IMR-90 (cell line): ENCODE data around the gene EML3. TPM values are rescaled to one million over a fixed set of nuclear protein-coding genes. Genes with fewer than 3 reads are reported as not detected.
A peak's percentile ranks its signal among the peaks of the same experiment; 100 is the strongest.

Experiments
- ATAC-seq: fragments of 200-7000 bp; cut with Tn5 transposase; 2 replicates; pipeline ENCODE4 v1.9.1; 2020; ENCODE audit warnings: low read depth, mild to moderate bottlenecking, moderate library complexity
- BruUV-seq: library from RNA; stranded (reverse); fragments of 400-500 nt; replicated peaks from 2 replicates; lab custom pipeline; 2021; lab: Mats Ljungman, UMichigan
- CTCF ChIA-PET: fragments of 300-600 bp; formaldehyde crosslinking; extraction: SDS; loops from one replicate; lab custom pipeline; 2021; ENCODE audit warnings: antibody characterized with exemption; lab: Yijun Ruan, JAX
- POLR2A ChIA-PET: fragments of 300-600 bp; sonication (Branson Sonifier 250); formaldehyde crosslinking; loops from one replicate; lab custom pipeline; 2022; ENCODE audit warnings: antibody characterized with exemption; ENCODE audit not compliant: unreplicated experiment; lab: Charles Lee
- DNase-seq: peaks from one replicate; pipeline ENCODE4 v3.0.0; 2013
- H2AFZ ChIP-seq: replicated peaks from 2 replicates; pipeline ENCODE3; 2013; ENCODE audit warnings: low read length, mild to moderate bottlenecking; ENCODE audit not compliant: poor library complexity
- H2AK5ac ChIP-seq: 2 replicates; pipeline ENCODE4 v1.6.1; 2013; ENCODE audit warnings: low read depth, low read length, inconsistent platforms
- H2AK9ac ChIP-seq: replicated peaks from 2 replicates; pipeline ENCODE3; 2013; ENCODE audit warnings: mild to moderate bottlenecking, low read depth, low read length, moderate library complexity; ENCODE audit not compliant: poor library complexity
- H2BK120ac ChIP-seq: 2 replicates; pipeline ENCODE4 v1.6.1; 2013; ENCODE audit warnings: low read depth, low read length, inconsistent platforms
- H2BK15ac ChIP-seq: 3 replicates; pipeline ENCODE4 v1.6.1; 2013; ENCODE audit warnings: low read depth, low read length, inconsistent platforms
- H2BK20ac ChIP-seq: 2 replicates; pipeline ENCODE4 v1.6.1; 2013; ENCODE audit warnings: low read depth, mild to moderate bottlenecking, inconsistent platforms, low read length, moderate library complexity
- H2BK5ac ChIP-seq: 2 replicates; pipeline ENCODE4 v1.6.1; 2013; ENCODE audit warnings: mild to moderate bottlenecking, low read depth, low read length, inconsistent platforms; ENCODE audit not compliant: poor library complexity, severe bottlenecking
- H3K14ac ChIP-seq: replicated peaks from 2 replicates; pipeline ENCODE4 v1.6.1; 2013; ENCODE audit warnings: low read depth, low read length, inconsistent platforms
- H3K18ac ChIP-seq: 2 replicates; pipeline ENCODE4 v1.6.1; 2013; ENCODE audit warnings: low read depth, low read length, control low read depth
- H3K23ac ChIP-seq: 2 replicates; pipeline ENCODE4 v1.6.1; 2013; ENCODE audit warnings: low read depth, low read length, inconsistent platforms
- H3K27ac ChIP-seq: 2 replicates; pipeline ENCODE4 v1.5.1; 2013; ENCODE audit warnings: mild to moderate bottlenecking, control low read depth, low read length; ENCODE audit not compliant: insufficient read depth
- H3K27me3 ChIP-seq: 2 replicates; pipeline ENCODE4 v1.6.1; 2013; ENCODE audit warnings: low read length; ENCODE audit not compliant: control insufficient read depth, insufficient read depth
- H3K36me3 ChIP-seq: 2 replicates; pipeline ENCODE4 v1.6.1; 2013; ENCODE audit warnings: low read length, mixed read lengths; ENCODE audit not compliant: control insufficient read depth, insufficient read depth
- H3K4ac ChIP-seq: 2 replicates; pipeline ENCODE4 v1.6.1; 2013; ENCODE audit warnings: low read depth, low read length, inconsistent platforms
- H3K4me1 ChIP-seq: 2 replicates; pipeline ENCODE4 v1.6.1; 2013; ENCODE audit warnings: low read length, mixed read lengths; ENCODE audit not compliant: control insufficient read depth, insufficient read depth
- H3K4me2 ChIP-seq: 2 replicates; pipeline ENCODE4 v1.6.1; 2013; ENCODE audit warnings: low read depth, mild to moderate bottlenecking, control low read depth, low read length, moderate library complexity
- H3K4me3 ChIP-seq: 2 replicates; pipeline ENCODE4 v1.5.1; 2013; ENCODE audit warnings: low read depth, mild to moderate bottlenecking, control low read depth, low read length, moderate library complexity; ENCODE audit not compliant: insufficient read depth
- H3K56ac ChIP-seq: 2 replicates; pipeline ENCODE4 v1.6.1; 2013; ENCODE audit warnings: low read length, inconsistent platforms; ENCODE audit not compliant: insufficient read depth; ENCODE audit errors: extremely low read depth
- H3K79me1 ChIP-seq, 2 experiments: 2 replicates each; pipeline ENCODE4 v1.6.1; 2013; ENCODE audit warnings: low read length in 2 of 2, inconsistent platforms in 1 of 2, low read depth in 1 of 2
- H3K9ac ChIP-seq: 2 replicates; pipeline ENCODE4 v1.6.1; 2013; ENCODE audit warnings: low read depth, low read length, control low read depth
- H3K9me1 ChIP-seq: 2 replicates; pipeline ENCODE4 v1.6.1; 2013; ENCODE audit warnings: low read length, inconsistent platforms; ENCODE audit not compliant: insufficient read depth
- H3K9me3 ChIP-seq: 2 replicates; pipeline ENCODE4 v1.6.1; 2013; ENCODE audit warnings: low read length; ENCODE audit not compliant: control insufficient read depth, insufficient read depth
- H4K20me1 ChIP-seq: 2 replicates; pipeline ENCODE4 v1.6.1; 2013; ENCODE audit warnings: low read length, inconsistent platforms; ENCODE audit not compliant: insufficient read depth
- H4K5ac ChIP-seq: 2 replicates; pipeline ENCODE4 v1.6.1; 2013; ENCODE audit warnings: mild to moderate bottlenecking, low read depth, low read length, control low read depth
- H4K8ac ChIP-seq, 2 experiments: 2 replicates each; pipeline ENCODE4 v1.6.1; 2013; ENCODE audit warnings: low read depth in 2 of 2, low read length in 2 of 2, control low read depth in 1 of 2, inconsistent platforms in 1 of 2
- H4K91ac ChIP-seq: 2 replicates; pipeline ENCODE4 v1.6.1; 2013; ENCODE audit warnings: low read depth, low read length, inconsistent platforms; ENCODE audit not compliant: insufficient read depth
- CHD1 ChIP-seq: IDR thresholded peaks from 2 replicates; pipeline ENCODE4 v1.6.1; 2012; ENCODE audit warnings: low read depth, low read length, improper control_type of control experiment
- MAZ ChIP-seq: IDR thresholded peaks from 2 replicates; pipeline ENCODE4 v1.6.1; 2012; ENCODE audit warnings: low read depth, mild to moderate bottlenecking, low read length, improper control_type of control experiment, moderate library complexity, borderline replicate concordance
- POLR2A ChIP-seq: IDR thresholded peaks from 2 replicates; pipeline ENCODE4 v1.6.1; 2012; ENCODE audit warnings: mild to moderate bottlenecking, low read depth, low read length
- WGBS, 2 experiments: methylation state at CpG; one replicate each; pipeline versions ENCODE4 v1.1.5 to v1.1.7; 2013; ENCODE audit warnings: missing lambda C conversion rate in 2 of 2; ENCODE audit not compliant: insufficient read length in 1 of 2; ENCODE audit errors: extremely low coverage in 2 of 2; 5-methylcytosine and 5-hydroxymethylcytosine counted together
- dilution Hi-C: fragments of 300-500 bp; cut with HindIII; formaldehyde crosslinking; loops from one replicate; pipeline ENCODE4 v1.14.3; 2018; ENCODE audit warnings: low sequenced_read_pairs; ENCODE audit not compliant: unreplicated experiment
- in situ Hi-C: fragments of 300-500 bp; cut with MboI; formaldehyde crosslinking; loops from 3 replicates; pipeline ENCODE4 v1.14.3; 2019; ENCODE audit warnings: low sequenced_read_pairs, inconsistent platforms, mixed read lengths
- intact Hi-C: fragments of 100-400 bp; cut with micrococcal nuclease; formaldehyde crosslinking; loops from 2 replicates; pipeline ENCODE4 v1.10.0; 2022
- polyA plus RNA-seq, 3 experiments: library from polyadenylated mRNA; depleted of rRNA; stranded (reverse); fragments of >200 nt; gene quantifications; 2 replicates each; pipeline ENCODE4 v1.2.3, GENCODE V29; 2012; ENCODE audit warnings: low replicate concordance in 1 of 3
- total RNA-seq: library from RNA; depleted of rRNA; stranded (reverse); fragments of >200 nt; gene quantifications from 2 replicates; pipeline ENCODE4 v1.2.3, GENCODE V29; 2012
- TF ChIP-seq, protein P1 (sequence below): conservative IDR thresholded peaks from 2 replicates; pipeline ENCODE4 v1.5.1; 2012; ENCODE audit warnings: mild to moderate bottlenecking, low read depth, low read length, improper control_type of control experiment

The EML3 gene
- total and polyA plus RNA-seq, 2 of the 4 experiments (the other 2 are of a cell fraction) = 5.0 to 24.7 TPM

DNA sequence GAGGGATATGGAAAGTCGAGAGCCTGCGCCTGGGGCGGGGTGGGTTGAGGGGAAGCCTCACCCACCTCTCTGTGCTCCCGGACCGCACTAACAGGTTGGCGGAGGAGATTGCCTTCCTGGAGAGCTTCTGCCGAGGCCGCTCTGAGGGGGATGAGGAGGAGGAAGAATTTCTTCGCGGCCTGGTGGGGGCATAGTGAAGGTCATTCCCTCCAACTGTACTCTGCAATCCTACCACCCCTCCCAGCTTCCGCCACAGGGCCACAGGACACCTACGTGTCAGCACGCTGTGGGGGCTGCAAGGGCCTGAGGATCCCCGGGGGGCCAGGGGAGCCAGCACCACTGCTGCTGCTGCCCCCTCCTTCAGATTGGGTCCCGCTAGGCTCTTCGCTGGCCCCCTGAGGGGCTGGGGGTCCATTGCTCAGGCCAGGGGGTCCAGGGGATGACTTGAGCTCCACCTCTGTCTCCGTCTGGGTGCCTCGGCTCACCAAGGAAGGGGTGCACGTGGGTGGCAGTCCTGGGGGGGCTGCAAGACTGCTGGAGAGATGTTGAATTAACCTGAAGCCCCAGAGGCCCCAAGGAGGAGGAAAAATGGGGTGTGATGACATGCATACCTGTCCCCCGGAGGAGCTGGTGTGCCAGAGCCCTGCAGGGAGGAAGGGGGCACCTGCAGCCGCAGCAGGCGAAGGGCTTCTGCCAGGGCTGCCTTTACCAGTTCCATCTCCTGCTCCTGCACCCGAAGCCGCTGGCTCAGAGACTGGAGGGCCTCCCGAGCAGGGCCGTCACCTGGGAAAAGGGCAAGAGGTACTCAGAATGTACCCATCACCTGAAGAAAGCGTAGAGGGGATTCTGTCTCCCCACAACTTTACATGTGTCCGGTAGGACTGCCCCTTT is 1.5 kb downstream of the EML3 start:
- POLR2A ChIA-PET = interaction anchor here (0.6 kb wide), 1 partner anchor 33 kb away, joined by 7 read pairs; no protein-coding TSS in a partner anchor
- Histone ChIP-seq H3K9ac (peak overlapping the region; percentile 76), H3K4me3 (peak overlapping the region; percentile 78), H2AFZ (peak overlapping the region; percentile 84), H4K8ac (peak overlapping the region; percentile 4 to 83; a peak in 1 of 4 replicates), H3K27me3 (no peaks in the 10 kb centered on the region), H2AK5ac (peak overlapping the region; percentile 30), H2AK9ac (peak overlapping the region; percentile 91), H3K4ac (peak overlapping the region; percentile 79), H4K91ac (peak overlapping the region; percentile 53; the same call in 1 of the 2 replicates), H3K23ac (peak overlapping the region; percentile 82), H2BK120ac (no peak overlapping the region), H4K5ac (peak overlapping the region; percentile 23; the same call in 1 of the 2 replicates), H2BK20ac (no peak overlapping the region), H4K20me1 (peaks cover 11% of the 10 kb centered on the region), H3K27ac (peak overlapping the region; percentile 55), H3K9me3 (no peaks in the 10 kb centered on the region), H3K4me2 (peak overlapping the region; percentile 98), H3K14ac (peak overlapping the region; percentile 62), H2BK15ac (no peak overlapping the region), H2BK5ac (peak overlapping the region; percentile 66), H3K56ac (0 out of 2 replicates have a peak overlapping the region, but pooled peaks have one; percentile 54), H3K18ac (0 out of 2 replicates have a peak overlapping the region, but pooled peaks have one; percentile 10), H3K36me3 (peaks cover 26% of the 10 kb centered on the region), H3K4me1 (peaks cover 10% of the 10 kb centered on the region), H3K79me1 (peaks cover 14 to 21% of the 10 kb centered on the region in 2 experiments; a peak in 3 of 4 replicates), H3K9me1 (no peaks in the 10 kb centered on the region)
- dilution Hi-C loops (no loop called here), in situ Hi-C loops (no loop called here), intact Hi-C loops (loop anchor here (5.0 kb wide), 1 partner anchor 251 kb away; no protein-coding TSS in a partner anchor)
- TF ChIP-seq CHD1 (no peak), POLR2A (no peak), MAZ (no peak)
- TF ChIP-seq, protein P1, sequence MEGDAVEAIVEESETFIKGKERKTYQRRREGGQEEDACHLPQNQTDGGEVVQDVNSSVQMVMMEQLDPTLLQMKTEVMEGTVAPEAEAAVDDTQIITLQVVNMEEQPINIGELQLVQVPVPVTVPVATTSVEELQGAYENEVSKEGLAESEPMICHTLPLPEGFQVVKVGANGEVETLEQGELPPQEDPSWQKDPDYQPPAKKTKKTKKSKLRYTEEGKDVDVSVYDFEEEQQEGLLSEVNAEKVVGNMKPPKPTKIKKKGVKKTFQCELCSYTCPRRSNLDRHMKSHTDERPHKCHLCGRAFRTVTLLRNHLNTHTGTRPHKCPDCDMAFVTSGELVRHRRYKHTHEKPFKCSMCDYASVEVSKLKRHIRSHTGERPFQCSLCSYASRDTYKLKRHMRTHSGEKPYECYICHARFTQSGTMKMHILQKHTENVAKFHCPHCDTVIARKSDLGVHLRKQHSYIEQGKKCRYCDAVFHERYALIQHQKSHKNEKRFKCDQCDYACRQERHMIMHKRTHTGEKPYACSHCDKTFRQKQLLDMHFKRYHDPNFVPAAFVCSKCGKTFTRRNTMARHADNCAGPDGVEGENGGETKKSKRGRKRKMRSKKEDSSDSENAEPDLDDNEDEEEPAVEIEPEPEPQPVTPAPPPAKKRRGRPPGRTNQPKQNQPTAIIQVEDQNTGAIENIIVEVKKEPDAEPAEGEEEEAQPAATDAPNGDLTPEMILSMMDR = no peak
- 61% methylated on average over 3 of the region's 28 CpGs; no CpG with 5 or more reads in 1 of the 2 experiments for WGBS, 2 experiments
- BruUV-seq = no TSS peak
- CTCF ChIA-PET = interaction anchor here (1.0 to 1.9 kb wide), 5 partner anchors 11 to 54 kb away, joined by 3 to 4 read pairs (median 3); partner anchors contain the start of genes B3GAT3, C11orf98, CSKMT and TUT1
- DNase-seq (no peak), ATAC-seq (no peak)
